OCI-LY3 (cell line): ENCODE measurements around the gene ARL10.

ENCODE experiments used
- H2AFZ ChIP-seq: fragments of 200-600, 300-600 bp; shearing (Covaris generic); 2 replicates; pipeline ENCODE4 v1.6.0; 2014; ENCODE audit warnings: antibody characterized with exemption, low read depth, low read length
- H3K27ac ChIP-seq: fragments of 200-600, 300-600 bp; sonication (generic); 2 replicates; pipeline ENCODE4 v1.5.1; 2014; ENCODE audit warnings: mild to moderate bottlenecking, low read length, moderate library complexity, mixed read lengths
- H3K27me3 ChIP-seq: fragments of 200-600, 300-600 bp; sonication (generic); 2 replicates; pipeline ENCODE4 v1.6.1; 2014; ENCODE audit warnings: low read depth, low read length, mixed read lengths
- H3K36me3 ChIP-seq: fragments of 200-600, 300-600 bp; sonication (generic); replicated peaks from 2 replicates; pipeline ENCODE3; 2014; ENCODE audit warnings: low read depth, low read length, mixed read lengths
- H3K4me1 ChIP-seq: fragments of 300-600, 200-600 bp; sonication (generic); 2 replicates; pipeline ENCODE4 v1.6.1; 2014; ENCODE audit warnings: low read length, mixed read lengths
- H3K4me2 ChIP-seq: fragments of 200-600, 300-600 bp; sonication (generic); 2 replicates; pipeline ENCODE4 v1.6.1; 2014; ENCODE audit warnings: low read length, mixed read lengths
- H3K4me3 ChIP-seq: fragments of 300-600, 200-600 bp; sonication (generic); 2 replicates; pipeline ENCODE4 v1.5.1; 2014; ENCODE audit warnings: antibody characterized with exemption, mild to moderate bottlenecking, low read length, moderate library complexity
- H3K79me2 ChIP-seq: fragments of 300-600, 200-600 bp; shearing (Covaris generic); 2 replicates; pipeline ENCODE4 v1.6.1; 2014; ENCODE audit warnings: mild to moderate bottlenecking, low read length, mixed read lengths
- H3K9ac ChIP-seq: fragments of 300-600, 200-600 bp; shearing (Covaris generic); 2 replicates; pipeline ENCODE4 v1.6.0; 2014; ENCODE audit warnings: mild to moderate bottlenecking, low read length, moderate library complexity
- H3K9me3 ChIP-seq: fragments of 200-600, 300-600 bp; shearing (Covaris generic); 2 replicates; pipeline ENCODE4 v1.6.1; 2014; ENCODE audit warnings: low read length, mixed read lengths; ENCODE audit not compliant: insufficient read depth
- H4K20me1 ChIP-seq: fragments of 200-600, 300-600 bp; sonication (generic); 2 replicates; pipeline ENCODE4 v1.6.1; 2016; ENCODE audit warnings: low read length, mixed read lengths; ENCODE audit not compliant: insufficient read depth
- EZH2phosphoT487 ChIP-seq: fragments of 200-600 bp; shearing (Covaris generic); IDR thresholded peaks from 2 replicates; pipeline ENCODE4 v1.6.1; 2018; ENCODE audit warnings: antibody characterized with exemption, mixed run types, low read depth
- TF ChIP-seq, protein P1 (sequence below): fragments of 200-600, 300-600 bp; sonication (generic); IDR thresholded peaks from 2 replicates; pipeline ENCODE4 v1.5.1; 2014; ENCODE audit warnings: antibody characterized with exemption, low read length, low read depth

The ARL10 gene

DNA sequence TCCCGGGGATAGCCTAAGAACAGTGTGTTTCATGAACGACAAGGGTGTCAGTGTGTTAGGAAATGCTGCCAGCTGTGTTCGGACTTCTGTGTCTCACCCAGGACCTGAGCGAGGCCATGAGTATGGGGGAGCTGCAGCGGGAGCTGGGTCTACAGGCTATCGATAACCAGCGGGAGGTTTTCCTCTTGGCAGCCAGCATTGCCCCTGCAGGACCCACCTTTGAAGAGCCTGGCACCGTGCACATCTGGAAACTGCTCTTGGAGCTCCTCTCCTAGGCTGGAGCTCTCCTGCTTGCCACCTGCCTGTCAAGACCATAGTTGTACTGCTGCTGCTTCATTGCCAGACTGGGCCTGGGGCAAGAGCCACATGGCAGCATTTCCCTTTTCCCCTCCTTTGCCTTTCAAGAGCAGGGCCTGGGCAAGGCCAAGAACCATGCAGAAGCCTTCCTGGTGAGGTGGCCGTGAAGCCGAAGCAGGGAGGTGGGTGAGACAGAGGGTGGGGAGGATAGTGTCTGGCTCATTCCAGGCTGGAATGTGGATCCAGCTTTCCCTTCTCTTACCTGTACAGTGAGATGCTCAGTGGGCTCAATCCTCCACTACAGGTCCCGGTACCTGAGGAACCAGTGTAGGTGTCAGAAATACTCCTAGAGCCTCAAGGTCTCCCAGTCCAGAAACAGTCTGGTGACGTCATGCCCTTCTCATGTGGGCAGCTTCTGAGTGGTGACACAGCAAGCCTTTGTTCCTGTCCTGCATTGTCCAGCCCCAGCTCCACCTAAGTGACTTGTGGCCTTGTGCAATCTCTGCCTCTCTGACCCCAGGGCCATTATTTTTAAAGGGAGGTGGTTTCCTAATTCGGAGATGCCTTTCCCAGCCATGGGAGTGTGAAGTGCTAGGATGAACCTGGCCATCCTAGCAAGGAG is 6.6 kb downstream of the ARL10 start:
- Histone ChIP-seq H4K20me1 (no peaks in the 10 kb centered on the region), H3K4me2 (no peak overlapping the region), H2AFZ (no peak overlapping the region), H3K27ac (no peak overlapping the region), H3K36me3 (peaks cover 8% of the 10 kb centered on the region), H3K9me3 (no peaks in the 10 kb centered on the region), H3K79me2 (no peaks in the 10 kb centered on the region), H3K27me3 (no peaks in the 10 kb centered on the region), H3K4me1 (peaks cover 9% of the 10 kb centered on the region), H3K9ac (no peak overlapping the region), H3K4me3 (no peak overlapping the region)
- TF ChIP-seq, protein P1, sequence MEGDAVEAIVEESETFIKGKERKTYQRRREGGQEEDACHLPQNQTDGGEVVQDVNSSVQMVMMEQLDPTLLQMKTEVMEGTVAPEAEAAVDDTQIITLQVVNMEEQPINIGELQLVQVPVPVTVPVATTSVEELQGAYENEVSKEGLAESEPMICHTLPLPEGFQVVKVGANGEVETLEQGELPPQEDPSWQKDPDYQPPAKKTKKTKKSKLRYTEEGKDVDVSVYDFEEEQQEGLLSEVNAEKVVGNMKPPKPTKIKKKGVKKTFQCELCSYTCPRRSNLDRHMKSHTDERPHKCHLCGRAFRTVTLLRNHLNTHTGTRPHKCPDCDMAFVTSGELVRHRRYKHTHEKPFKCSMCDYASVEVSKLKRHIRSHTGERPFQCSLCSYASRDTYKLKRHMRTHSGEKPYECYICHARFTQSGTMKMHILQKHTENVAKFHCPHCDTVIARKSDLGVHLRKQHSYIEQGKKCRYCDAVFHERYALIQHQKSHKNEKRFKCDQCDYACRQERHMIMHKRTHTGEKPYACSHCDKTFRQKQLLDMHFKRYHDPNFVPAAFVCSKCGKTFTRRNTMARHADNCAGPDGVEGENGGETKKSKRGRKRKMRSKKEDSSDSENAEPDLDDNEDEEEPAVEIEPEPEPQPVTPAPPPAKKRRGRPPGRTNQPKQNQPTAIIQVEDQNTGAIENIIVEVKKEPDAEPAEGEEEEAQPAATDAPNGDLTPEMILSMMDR, result no peak
- no peak for TF ChIP-seq EZH2phosphoT487

DNA sequence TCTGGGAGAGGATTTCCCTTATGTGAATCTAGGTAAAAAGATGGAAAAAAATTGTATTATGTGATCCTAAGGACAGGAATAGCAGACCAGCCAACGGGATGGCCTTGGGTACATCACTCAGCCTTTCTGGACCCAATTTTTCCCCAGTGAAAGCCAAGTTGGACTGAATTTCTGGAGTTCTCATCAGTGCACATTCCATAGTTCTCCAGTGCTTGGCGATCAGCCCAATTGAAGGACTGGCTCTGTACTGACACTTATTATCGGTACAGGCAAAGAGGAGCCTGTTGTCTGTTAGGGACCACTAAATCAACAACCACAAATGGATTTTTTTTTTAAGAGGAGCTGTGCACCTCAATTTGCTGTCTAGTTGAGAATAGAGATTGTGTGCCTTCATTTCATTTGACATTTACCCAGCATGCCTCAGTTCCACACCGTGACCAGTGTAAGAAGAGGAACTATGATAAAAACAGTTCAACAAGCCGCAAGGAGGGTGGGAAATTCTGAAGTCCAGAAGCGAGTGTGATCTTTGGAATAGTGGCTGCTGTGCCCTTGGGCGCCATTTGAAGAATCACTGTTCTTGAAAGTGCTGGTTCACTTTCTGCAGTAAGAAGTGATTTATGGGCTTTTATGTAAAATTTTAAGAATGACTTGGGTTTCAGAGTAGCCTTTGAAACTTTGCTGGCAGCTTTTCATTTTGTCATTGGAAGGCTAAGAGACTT is 8.0 kb downstream of the ARL10 start:
- Histone ChIP-seq H4K20me1 (no peaks in the 10 kb centered on the region), H2AFZ (peak overlapping the region; percentile 6; the same call in 1 of the 2 replicates), H3K9ac (no peak overlapping the region), H3K4me3 (no peak overlapping the region), H3K36me3 (peaks cover 8% of the 10 kb centered on the region), H3K4me2 (peak overlapping the region; percentile 43), H3K9me3 (no peaks in the 10 kb centered on the region), H3K79me2 (no peaks in the 10 kb centered on the region), H3K27me3 (no peaks in the 10 kb centered on the region), H3K4me1 (peaks cover 9% of the 10 kb centered on the region), H3K27ac (peak overlapping the region; percentile 21; the same call in 1 of the 2 replicates)
- TF ChIP-seq EZH2phosphoT487, result no peak
- TF ChIP-seq, protein P1, result no peak

DNA sequence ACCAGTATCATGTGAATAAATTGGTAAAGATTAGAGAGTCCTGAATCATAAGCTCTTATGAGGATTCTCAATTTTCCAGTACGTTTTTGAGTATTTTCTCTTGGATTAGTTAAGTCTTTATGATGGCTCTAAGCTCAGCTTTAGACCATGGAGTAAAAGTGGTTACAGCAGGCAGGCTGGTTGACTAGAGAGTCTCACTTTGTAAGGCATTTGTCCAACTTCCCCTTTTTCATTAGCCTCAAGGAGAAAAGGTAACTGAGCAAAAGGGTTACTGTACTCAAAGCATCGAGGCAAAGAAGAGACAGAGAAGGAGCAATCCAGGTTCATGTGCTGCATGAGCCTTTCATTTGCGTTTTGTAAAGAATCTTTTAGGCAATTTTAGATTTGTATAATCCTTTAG is 14.6 kb downstream of the ARL10 start:
- H3K4me1 ChIP-seq, result peaks cover 10% of the 10 kb centered on the region
- H3K4me3 ChIP-seq, result no peak overlapping the region
- H4K20me1 ChIP-seq, result no peaks in the 10 kb centered on the region
- peaks cover 4% of the 10 kb centered on the region for H3K79me2 ChIP-seq
- no peaks in the 10 kb centered on the region for H3K27me3 ChIP-seq
- peak overlapping the region; percentile 43 for H3K27ac ChIP-seq
- H3K9me3 ChIP-seq, result no peaks in the 10 kb centered on the region
- H3K36me3 ChIP-seq, result peaks cover 46% of the 10 kb centered on the region
- H2AFZ ChIP-seq, result no peak overlapping the region
- 0 out of 2 replicates have a peak overlapping the region, but pooled peaks have one; percentile 14 for H3K4me2 ChIP-seq
- no peak for TF ChIP-seq EZH2phosphoT487
- no peak overlapping the region for H3K9ac ChIP-seq

DNA sequence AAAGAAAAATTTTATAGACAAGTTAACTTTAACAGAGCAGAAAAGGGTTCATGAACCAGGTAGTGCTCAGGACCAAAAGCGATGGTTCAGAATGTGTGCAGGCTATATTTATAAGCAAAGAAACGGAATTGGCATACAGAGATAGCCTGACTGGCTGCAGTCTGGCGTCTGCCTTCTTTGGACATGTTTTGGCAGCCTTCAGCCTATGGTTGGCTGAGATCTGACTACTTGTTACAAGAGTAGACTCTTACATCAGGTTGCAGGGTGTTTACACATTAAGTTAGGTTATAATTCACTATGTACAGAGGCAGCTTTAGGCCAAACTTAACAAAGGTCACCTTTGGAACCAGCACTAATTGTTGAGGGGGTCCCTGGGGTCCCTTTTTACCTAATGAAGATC is 16.1 kb downstream of the ARL10 start:
- peaks cover 10% of the 10 kb centered on the region for H3K4me1 ChIP-seq
- no peak overlapping the region for H3K9ac ChIP-seq
- no peak overlapping the region for H2AFZ ChIP-seq
- no peaks in the 10 kb centered on the region for H3K9me3 ChIP-seq
- no peak for TF ChIP-seq EZH2phosphoT487
- no peak overlapping the region for H3K27ac ChIP-seq
- H4K20me1 ChIP-seq, result no peaks in the 10 kb centered on the region
- no peak overlapping the region for H3K4me3 ChIP-seq
- no peak overlapping the region for H3K4me2 ChIP-seq
- peaks cover 58% of the 10 kb centered on the region for H3K36me3 ChIP-seq
- no peaks in the 10 kb centered on the region for H3K27me3 ChIP-seq
- peaks cover 19% of the 10 kb centered on the region for H3K79me2 ChIP-seq
